ENCODE measurements around the gene GIGYF2.

DNA sequence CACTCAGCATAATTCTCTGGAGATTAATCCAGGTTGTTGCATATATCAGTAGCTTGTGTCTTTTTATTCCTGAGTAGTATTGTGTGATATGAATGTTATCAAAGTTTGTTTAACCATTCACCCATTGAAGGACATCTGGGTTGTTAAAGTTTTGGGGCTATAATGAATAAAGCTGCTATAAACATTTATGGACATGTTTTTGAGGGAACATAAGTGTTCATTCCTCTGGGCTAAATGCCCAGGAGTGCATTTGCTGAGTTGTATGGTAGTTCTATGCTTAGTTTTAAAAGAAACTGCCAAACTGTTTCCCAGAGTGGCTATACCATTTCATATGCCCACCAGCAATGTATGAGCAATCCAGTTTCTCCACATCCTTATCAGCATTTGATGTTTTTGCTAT lies 101.1 kb downstream of the GIGYF2 start:
- no peak for TF ChIP-seq EZH2 (IDR thresholded peaks at IDR 0.05; ENCODE audit: borderline replicate concordance, low read length)
- TF ChIP-seq, protein P1, sequence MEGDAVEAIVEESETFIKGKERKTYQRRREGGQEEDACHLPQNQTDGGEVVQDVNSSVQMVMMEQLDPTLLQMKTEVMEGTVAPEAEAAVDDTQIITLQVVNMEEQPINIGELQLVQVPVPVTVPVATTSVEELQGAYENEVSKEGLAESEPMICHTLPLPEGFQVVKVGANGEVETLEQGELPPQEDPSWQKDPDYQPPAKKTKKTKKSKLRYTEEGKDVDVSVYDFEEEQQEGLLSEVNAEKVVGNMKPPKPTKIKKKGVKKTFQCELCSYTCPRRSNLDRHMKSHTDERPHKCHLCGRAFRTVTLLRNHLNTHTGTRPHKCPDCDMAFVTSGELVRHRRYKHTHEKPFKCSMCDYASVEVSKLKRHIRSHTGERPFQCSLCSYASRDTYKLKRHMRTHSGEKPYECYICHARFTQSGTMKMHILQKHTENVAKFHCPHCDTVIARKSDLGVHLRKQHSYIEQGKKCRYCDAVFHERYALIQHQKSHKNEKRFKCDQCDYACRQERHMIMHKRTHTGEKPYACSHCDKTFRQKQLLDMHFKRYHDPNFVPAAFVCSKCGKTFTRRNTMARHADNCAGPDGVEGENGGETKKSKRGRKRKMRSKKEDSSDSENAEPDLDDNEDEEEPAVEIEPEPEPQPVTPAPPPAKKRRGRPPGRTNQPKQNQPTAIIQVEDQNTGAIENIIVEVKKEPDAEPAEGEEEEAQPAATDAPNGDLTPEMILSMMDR (conservative IDR thresholded peaks at IDR 0.05 in 1 of 2, IDR thresholded peaks at IDR 0.05 in 1 of 2; ENCODE audit: extremely low read depth in 1 of 2, insufficient read depth in 1 of 2, low read depth in 1 of 2, low read length in 2 of 2), result no peak
